T47D (cell line): ENCODE results near the gene HLA-E.
A peak's percentile ranks its signal among the peaks of the same experiment; 100 is the strongest.

Source experiments
- DNase-seq, 2 experiments: peaks; one replicate each; pipeline versions ENCODE4 v3.0.0 to v3.0.0-alpha.2; 2011 to 2012; ENCODE audit warnings: low read depth in 1 of 2, low spot score in 1 of 2
- JUND ChIP-seq: IDR thresholded peaks from 2 replicates; pipeline ENCODE4 v1.6.1; 2012; ENCODE audit warnings: low read depth
- in situ Hi-C: cut with HindIII; loops from 2 replicates; pipeline ENCODE4 v1.10.0; 2016; ENCODE audit warnings: low sequenced_read_pairs, low pct_unique_long_range_greater_than_20kb

HLA-E gene

DNA sequence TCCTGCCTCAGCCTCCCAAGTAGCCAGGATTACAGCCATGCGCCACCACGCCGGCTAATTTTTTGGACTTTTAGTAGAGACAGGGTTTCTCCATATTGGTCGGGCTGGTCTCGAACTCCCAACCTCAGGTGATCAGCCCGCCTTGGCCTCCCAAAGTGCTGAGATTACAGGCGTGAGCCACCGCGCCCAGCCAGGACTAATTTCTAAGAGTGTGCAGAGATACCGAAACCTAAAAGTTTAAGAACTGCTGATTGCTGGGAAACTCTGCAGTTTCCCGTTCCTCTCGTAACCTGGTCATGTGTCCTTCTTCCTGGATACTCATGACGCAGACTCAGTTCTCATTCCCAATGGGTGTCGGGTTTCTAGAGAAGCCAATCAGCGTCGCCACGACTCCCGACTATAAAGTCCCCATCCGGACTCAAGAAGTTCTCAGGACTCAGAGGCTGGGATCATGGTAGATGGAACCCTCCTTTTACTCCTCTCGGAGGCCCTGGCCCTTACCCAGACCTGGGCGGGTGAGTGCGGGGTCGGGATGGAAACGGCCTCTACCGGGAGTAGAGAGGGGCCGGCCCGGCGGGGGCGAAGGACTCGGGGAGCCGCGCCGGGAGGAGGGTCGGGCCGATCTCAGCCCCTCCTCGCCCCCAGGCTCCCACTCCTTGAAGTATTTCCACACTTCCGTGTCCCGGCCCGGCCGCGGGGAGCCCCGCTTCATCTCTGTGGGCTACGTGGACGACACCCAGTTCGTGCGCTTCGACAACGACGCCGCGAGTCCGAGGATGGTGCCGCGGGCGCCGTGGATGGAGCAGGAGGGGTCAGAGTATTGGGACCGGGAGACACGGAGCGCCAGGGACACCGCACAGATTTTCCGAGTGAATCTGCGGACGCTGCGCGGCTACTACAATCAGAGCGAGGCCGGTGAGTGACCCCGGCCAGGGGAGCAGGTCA is at the start of gene HLA-E:
Gene HLA-E, plus strand, starts transcription at position 429 of the 945 bp plus-strand sequence. Its CDS starts 23 bp downstream, at position 452.
- in situ Hi-C loops = no loop called here
- peak; percentile 91 to 100 for DNase-seq
- no peak for TF ChIP-seq JUND

DNA sequence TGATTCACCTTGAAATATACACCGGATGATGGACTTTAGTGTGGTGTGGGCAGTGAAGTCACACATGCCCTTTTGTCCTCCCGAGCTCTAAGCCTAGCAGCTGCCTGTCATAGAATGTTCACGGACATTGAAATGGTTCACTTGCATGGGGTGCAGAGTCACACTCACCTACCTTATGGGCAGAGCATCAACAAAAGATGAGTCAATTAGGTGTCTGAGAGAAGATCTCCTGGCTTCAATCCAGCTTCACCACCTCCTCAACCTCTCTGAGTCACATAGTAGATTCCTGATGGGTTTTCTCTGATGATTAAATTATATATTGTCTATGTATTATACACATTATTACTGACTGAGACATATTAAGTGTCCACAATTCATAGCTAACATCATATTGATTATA is 48.1 kb upstream of the HLA-E start:
- no peak for TF ChIP-seq JUND
- in situ Hi-C loops = no loop called here
- no peak for DNase-seq

DNA sequence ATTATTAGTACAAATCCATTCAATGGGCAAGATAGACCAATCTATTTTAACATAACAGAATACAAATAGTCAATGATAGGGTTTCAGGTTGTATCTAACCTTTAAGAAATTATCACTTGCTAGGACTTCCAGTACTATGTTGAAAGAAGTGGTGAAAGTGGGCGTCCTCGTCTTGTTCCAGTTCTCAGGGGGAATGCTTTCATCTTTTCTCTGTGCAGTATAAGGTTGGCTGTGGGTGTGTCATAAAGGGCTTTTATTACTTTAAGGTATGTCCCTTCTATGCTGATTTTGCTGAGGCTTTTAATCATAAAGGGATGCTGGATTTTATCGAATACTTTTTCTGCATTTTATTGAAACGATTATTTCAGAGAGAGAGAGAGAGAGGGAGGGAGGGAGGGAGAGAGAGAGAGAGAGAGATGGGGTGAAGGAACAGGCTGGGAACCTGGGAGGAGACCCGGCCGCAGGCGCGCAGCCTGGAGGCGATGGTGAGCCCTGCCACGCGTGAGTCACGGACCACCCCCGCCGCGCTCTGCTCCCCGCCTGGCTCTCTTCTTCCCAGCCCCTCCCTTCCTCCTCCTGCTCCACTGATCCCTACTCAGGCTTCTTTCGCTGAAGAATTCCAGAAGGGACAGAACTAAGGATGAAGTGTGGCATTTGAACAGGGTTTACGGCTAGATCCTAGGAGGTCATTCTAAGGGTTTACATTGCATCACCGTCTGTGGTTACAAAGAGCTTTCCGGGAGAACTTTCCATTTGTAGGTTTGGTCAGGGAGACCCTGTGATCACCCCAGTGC is 45.5 kb upstream of the HLA-E start:
- peak in 1 of 2 experiments; percentile 9 for DNase-seq
- in situ Hi-C loops = no loop called here
- TF ChIP-seq JUND = no peak

DNA sequence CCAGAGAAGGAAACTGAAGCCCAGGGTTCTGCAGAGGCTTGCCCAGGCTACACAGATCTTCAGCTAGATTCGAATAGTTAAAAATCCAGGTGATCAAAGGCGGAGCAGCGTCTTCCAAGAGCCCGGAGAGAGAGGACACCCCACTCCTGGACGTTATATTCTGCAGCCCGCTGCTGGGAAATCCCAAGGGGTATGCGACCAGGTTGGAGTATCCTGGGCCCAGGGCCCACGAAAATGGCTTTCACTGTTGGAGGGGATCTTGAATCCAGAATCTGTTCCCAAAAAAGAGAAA is 44.9 kb upstream of the HLA-E start:
- no peak for TF ChIP-seq JUND
- in situ Hi-C loops = no loop called here
- no peak for DNase-seq

DNA sequence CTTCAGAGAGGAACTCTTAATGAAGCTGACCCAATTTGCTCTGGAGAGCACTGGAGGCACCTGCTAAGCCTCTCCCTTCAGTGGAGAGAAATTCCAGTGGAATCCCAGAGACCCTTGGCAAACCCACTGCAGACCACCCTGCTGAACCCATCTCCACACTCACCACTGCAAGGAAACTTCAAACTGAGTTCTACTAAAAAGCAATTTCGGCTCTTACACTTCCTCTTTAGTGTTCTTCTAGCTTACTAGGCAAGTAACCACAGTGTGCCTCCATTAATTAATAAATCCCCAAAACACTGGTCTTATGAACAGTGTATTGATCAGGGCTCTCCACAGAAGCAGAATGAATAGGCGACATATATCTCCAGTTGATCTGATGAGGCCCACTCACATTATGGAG is 43.0 kb upstream of the HLA-E start:
- in situ Hi-C loops = no loop called here
- TF ChIP-seq JUND = no peak
- no peak for DNase-seq

DNA sequence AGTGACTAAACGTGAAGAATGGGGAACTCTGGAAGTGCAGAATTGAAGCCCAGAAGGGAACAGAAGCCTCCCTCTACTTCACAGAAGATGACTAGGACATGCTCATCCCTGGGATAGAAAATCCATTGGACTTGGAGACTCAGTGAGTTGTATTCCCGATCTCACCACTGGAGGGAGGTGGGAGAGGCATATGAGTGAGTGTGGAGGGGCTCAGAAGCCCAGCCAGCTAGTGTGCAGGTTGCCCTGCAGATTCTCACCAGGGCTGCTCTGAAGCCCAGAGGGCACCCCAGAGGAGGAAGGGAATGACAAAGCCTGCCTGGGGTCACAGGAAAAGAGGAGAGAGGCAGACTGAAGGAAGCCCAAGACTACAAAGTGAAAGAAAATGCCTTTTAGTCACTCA is 42.1 kb upstream of the HLA-E start:
- DNase-seq = peak in 1 of 2 experiments; percentile 23
- TF ChIP-seq JUND = no peak
- in situ Hi-C loops = no loop called here

DNA sequence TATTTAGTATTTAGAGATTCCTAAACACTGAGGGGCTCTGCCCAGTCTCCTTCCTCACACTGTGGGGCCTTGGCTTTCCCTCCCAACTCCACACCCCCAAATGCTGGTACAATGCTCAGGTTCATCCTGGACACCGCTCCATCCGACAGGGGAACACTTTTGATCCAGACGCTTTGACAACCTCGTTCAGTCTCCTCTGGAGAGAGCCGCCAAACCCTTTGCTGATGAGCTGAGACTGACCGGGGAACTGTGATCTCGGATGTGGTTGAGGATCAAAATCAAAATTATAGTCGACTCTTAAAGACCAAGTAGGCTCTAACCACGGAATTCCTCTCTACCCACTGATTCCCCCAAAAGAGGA is 38.8 kb upstream of the HLA-E start:
- in situ Hi-C loops = no loop called here
- TF ChIP-seq JUND = no peak
- DNase-seq = no peak

DNA sequence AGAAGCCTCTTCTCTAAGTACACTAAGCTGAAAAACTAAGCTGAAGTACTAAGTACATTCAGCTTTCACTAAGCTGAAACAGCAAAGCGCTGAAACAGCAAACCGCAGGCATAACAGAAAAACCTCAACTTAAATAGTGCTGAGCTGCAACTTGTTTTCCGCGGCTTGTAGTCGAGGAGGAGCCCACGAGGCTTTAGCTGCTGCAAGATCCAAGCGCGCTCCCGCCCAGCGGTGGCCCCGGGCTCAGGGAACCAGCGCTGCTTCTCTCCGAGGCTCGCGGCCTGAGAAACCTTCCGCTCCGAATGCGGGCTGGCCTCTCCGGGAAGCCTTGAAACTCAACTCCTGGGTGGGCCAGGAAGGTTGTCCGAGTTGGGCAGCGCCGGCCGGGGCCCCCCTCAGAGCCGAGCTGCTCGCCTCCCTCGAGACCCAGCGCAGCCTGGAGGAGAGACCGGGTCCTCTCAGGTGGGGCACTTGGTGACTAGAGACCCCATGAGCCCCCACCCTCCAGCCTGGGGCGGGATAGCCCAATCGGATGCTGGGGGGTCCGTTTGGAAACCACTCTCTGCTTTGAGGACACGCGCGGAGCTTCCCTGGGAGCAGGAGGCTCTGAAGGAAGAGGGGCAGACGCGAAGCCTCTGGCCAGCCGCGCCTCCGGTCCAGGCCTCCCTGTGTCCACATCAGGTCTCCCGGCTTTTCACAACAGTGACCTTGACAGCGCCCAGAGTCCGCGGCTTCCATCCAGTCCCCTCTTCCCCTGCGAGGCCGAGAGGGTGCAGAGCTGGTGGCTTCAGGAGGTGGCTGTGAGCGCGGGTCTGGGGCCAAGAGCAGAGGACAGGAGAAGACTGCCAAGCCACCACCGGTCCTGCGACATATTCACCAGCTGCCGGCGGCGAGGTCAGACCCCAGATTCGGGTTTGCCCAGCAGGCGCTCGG is 38.1 kb upstream of the HLA-E start:
- TF ChIP-seq JUND = no peak
- DNase-seq = no peak
- in situ Hi-C loops = no loop called here

DNA sequence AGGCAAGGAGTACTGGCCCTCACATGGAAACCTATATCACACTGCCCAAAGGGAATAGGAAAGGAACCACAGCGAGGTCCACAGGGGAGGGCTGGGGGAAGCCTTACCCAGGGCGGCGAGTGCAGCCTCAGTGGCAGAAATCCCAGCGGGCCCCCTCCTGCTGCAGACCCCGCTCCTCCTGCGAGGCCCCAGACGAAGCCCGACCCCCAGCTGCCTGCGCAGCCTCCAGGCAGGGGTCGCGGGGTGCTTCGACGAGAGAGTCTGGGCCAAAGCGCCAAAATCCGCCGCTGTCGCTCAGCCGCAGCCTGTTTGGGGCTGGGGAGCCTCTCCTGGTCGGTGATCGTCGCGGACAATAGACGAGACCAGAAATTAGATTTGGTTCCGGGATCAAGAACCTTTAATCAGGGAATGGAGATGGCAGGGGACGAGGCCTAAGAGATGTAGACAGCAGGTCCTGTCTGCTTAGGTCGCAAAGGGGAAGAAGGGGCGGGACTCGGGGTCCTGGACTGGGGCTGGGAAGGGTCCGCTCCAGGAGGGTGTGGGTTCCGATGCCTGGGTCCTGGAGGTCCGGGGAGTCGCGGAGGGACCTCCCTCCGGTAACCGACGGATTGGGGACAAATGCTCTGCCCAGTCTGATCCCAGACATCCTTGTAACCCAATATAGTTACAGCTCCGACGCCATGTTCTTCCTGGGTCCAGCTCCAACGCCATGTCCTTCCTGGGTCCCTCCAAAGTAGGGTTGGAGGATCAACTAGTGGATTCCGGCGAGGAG is 36.4 kb upstream of the HLA-E start:
- in situ Hi-C loops = no loop called here
- no peak for DNase-seq
- TF ChIP-seq JUND = no peak

DNA sequence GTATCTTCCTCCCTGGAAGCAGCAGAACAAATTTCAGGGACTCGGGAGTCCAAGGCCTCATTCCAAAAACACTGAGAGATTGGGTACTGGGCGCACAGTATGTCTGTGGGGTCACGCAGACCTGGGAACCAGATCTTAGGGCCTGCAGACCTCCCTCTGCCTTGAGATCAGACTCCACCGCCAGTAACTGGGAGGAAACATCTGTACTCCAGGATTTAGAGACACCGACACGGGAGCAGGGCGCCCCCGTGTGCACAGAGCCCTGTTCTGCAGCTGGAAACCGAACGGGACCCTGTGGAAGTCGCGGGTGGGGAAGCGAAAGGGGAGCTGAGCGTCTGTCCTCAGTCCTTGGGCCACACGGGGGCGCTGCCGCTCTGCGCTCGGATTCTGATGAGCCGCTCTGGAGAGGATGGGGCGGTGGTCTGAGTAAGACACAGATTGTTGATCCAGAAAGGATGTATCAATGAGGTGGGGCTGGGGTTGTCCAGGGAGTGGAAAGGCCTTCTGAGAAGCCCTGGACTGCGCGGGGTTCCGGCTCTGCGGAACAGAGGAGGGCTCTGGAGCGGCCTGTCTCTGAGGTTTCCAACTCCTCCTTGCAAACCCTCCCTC is 35.7 kb upstream of the HLA-E start:
- in situ Hi-C loops = no loop called here

DNA sequence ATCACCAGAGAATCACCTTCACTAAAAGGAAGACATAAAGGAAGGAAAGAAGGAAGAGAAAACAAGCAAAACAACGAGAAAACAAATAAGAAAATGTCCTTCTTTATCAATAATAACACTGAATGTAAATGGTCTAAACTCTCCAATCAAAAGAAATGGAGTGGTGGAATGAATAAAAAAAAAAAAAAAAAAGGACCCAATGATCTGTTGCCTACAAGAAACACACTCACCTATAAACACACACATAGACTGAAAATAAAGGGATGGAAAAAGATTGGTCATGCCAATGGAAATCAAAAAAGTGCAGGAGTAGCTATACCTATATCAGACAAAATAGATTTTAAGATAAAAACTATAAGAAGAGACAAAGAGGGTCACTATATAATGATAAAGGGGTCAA is 30.2 kb upstream of the HLA-E start:
- TF ChIP-seq JUND = no peak
- in situ Hi-C loops = no loop called here

More for the DNA sequence above, 35.7 kb upstream of the HLA-E start:
- DNase-seq = peak; percentile 84
- TF ChIP-seq JUND = no peak

More for the DNA sequence above, 30.2 kb upstream of the HLA-E start:
- no peak for DNase-seq
